Smooth muscle cell (in vitro differentiated cells): ENCODE measurements around the gene NAALADL2. TPM values are rescaled to one million over a fixed set of nuclear protein-coding genes. Genes with fewer than 3 reads are reported as not detected.

ENCODE experiments used
- DNase-seq: peaks from one replicate; lab custom pipeline; 2025; ENCODE audit not compliant: unreplicated experiment; lab: John Stamatoyannopoulos, UW
- H2AFZ ChIP-seq: fragments of 200-600 bp; sonication (generic); 2 replicates; pipeline ENCODE4 v1.6.0; 2016; ENCODE audit warnings: antibody characterized with exemption, low read depth, mild to moderate bottlenecking
- H3F3A ChIP-seq: fragments of 200-600 bp; sonication (generic); 2 replicates; pipeline ENCODE4 v1.6.0; 2017; ENCODE audit warnings: antibody characterized with exemption, low read depth
- H3K27ac ChIP-seq: fragments of 200-600 bp; sonication (generic); 2 replicates; pipeline ENCODE4 v1.5.1; 2016; ENCODE audit warnings: low read depth, mild to moderate bottlenecking
- H3K27me3 ChIP-seq: fragments of 200-600 bp; sonication (generic); 2 replicates; pipeline ENCODE4 v1.6.1; 2016; ENCODE audit warnings: low read depth, mild to moderate bottlenecking
- H3K36me3 ChIP-seq: fragments of 200-600 bp; sonication (generic); 2 replicates; pipeline ENCODE4 v1.5.1; 2016; ENCODE audit warnings: low read depth
- H3K4me1 ChIP-seq: fragments of 200-600 bp; sonication (generic); 2 replicates; pipeline ENCODE4 v1.5.1; 2016; ENCODE audit warnings: low read depth
- H3K4me2 ChIP-seq: fragments of 200-600 bp; sonication (generic); 2 replicates; pipeline ENCODE4 v1.6.0; 2016; ENCODE audit warnings: mild to moderate bottlenecking
- H3K4me3 ChIP-seq: fragments of 200-600 bp; sonication (generic); 2 replicates; pipeline ENCODE4 v1.5.1; 2016; ENCODE audit warnings: mild to moderate bottlenecking
- H3K79me2 ChIP-seq: fragments of 200-600 bp; sonication (generic); 2 replicates; pipeline ENCODE4 v1.6.0; 2016; ENCODE audit warnings: low read depth, mild to moderate bottlenecking
- H3K9ac ChIP-seq: fragments of 200-600 bp; sonication (generic); 2 replicates; pipeline ENCODE4 v1.6.0; 2016; ENCODE audit warnings: low read depth
- H3K9me3 ChIP-seq: fragments of 200-600 bp; sonication (generic); replicated peaks from 2 replicates; pipeline ENCODE4 v1.5.1; 2016; ENCODE audit warnings: low read depth
- H4K20me1 ChIP-seq: fragments of 200-600 bp; sonication (generic); 2 replicates; pipeline ENCODE4 v1.6.0; 2016; ENCODE audit warnings: low read depth
- CTCF ChIP-seq: fragments of 200-600 bp; sonication (generic); IDR thresholded peaks from 2 replicates; pipeline ENCODE4 v1.5.1; 2017; ENCODE audit warnings: borderline replicate concordance, mild to moderate bottlenecking, antibody characterized with exemption; ENCODE audit not compliant: insufficient read depth, poor library complexity, severe bottlenecking
- WGBS: methylation state at CpG from one replicate; pipeline ENCODE4 v1.1.7; 2016; ENCODE audit warnings: low lambda C conversion rate; 5-methylcytosine and 5-hydroxymethylcytosine counted together
- polyA plus RNA-seq: library from polyadenylated mRNA; unstranded; fragments of >200 nt; fragmentation: Nextera tagmentation; extraction: Ambion mirVana; gene quantifications from 2 replicates; pipeline ENCODE4 v1.2.1, GENCODE V29; 2016
- total RNA-seq: library from RNA; depleted of rRNA; stranded (reverse); fragments of >200 nt; gene quantifications from 2 replicates; pipeline ENCODE4 v1.2.3, GENCODE V29; 2014

NAALADL2 gene
- total and polyA plus RNA-seq, 2 experiments from 2014 or later = 2.5 to 13.8 TPM

GRCh38 chr3:175655351-175655750 lies 796.2 kb downstream of the NAALADL2 start:
- no peak for TF ChIP-seq CTCF
- Histone ChIP-seq H3K36me3 (no peaks in the 10 kb centered on the region), H3K9me3 (no peaks in the 10 kb centered on the region), H3K27ac (no peak overlapping the region), H2AFZ (no peak overlapping the region), H3K9ac (no peak overlapping the region), H3K4me2 (no peak overlapping the region), H3K79me2 (no peaks in the 10 kb centered on the region), H3F3A (no peaks in the 10 kb centered on the region), H3K4me3 (no peak overlapping the region), H4K20me1 (no peaks in the 10 kb centered on the region), H3K4me1 (peaks cover 5% of the 10 kb centered on the region), H3K27me3 (no peaks in the 10 kb centered on the region)
- no peak for DNase-seq
- WGBS = 73% methylated on average over 3 of the region's 3 CpGs

- H3K4me1 ChIP-seq = peaks cover 5% of the 10 kb centered on the region
- no peak overlapping the region for H2AFZ ChIP-seq
- H3K4me2 ChIP-seq = no peak overlapping the region
- H3K79me2 ChIP-seq = no peaks in the 10 kb centered on the region
- H3F3A ChIP-seq = no peaks in the 10 kb centered on the region
- no peaks in the 10 kb centered on the region for H3K9me3 ChIP-seq
- no peaks in the 10 kb centered on the region for H3K36me3 ChIP-seq
- no peaks in the 10 kb centered on the region for H3K27me3 ChIP-seq
- WGBS = 94% methylated on average over 1 of the region's 1 CpG
- no peak for DNase-seq
- no peak for TF ChIP-seq CTCF
- H3K4me3 ChIP-seq = no peak overlapping the region
- no peak overlapping the region for H3K9ac ChIP-seq
- H3K27ac ChIP-seq = no peak overlapping the region
- no peaks in the 10 kb centered on the region for H4K20me1 ChIP-seq
Measured at GRCh38 chr3:175656461-175656860, 797.3 kb downstream of the NAALADL2 start.

GRCh38 chr3:175659670-175660350 lies 800.7 kb downstream of the NAALADL2 start:
- H2AFZ ChIP-seq = no peak overlapping the region
- no peak overlapping the region for H3K27ac ChIP-seq
- no peak overlapping the region for H3K4me3 ChIP-seq
- WGBS = 89% methylated on average over 2 of the region's 2 CpGs
- H3F3A ChIP-seq = no peaks in the 10 kb centered on the region
- no peaks in the 10 kb centered on the region for H3K36me3 ChIP-seq
- H4K20me1 ChIP-seq = no peaks in the 10 kb centered on the region
- no peaks in the 10 kb centered on the region for H3K9me3 ChIP-seq
- H3K9ac ChIP-seq = no peak overlapping the region
- H3K27me3 ChIP-seq = no peaks in the 10 kb centered on the region
- no peak for DNase-seq
- H3K4me2 ChIP-seq = no peak overlapping the region
- H3K4me1 ChIP-seq = peaks cover 5% of the 10 kb centered on the region
- no peaks in the 10 kb centered on the region for H3K79me2 ChIP-seq
- TF ChIP-seq CTCF = no peak

- no peaks in the 10 kb centered on the region for H3K4me1 ChIP-seq
- no peak overlapping the region for H3K4me2 ChIP-seq
- no peak overlapping the region for H2AFZ ChIP-seq
- no peaks in the 10 kb centered on the region for H3K9me3 ChIP-seq
- H4K20me1 ChIP-seq = no peaks in the 10 kb centered on the region
- TF ChIP-seq CTCF = no peak
- no peaks in the 10 kb centered on the region for H3K27me3 ChIP-seq
- no peaks in the 10 kb centered on the region for H3K36me3 ChIP-seq
- DNase-seq = no peak
- no peak overlapping the region for H3K4me3 ChIP-seq
- no peaks in the 10 kb centered on the region for H3F3A ChIP-seq
- no peak overlapping the region for H3K27ac ChIP-seq
- H3K9ac ChIP-seq = no peak overlapping the region
- H3K79me2 ChIP-seq = no peaks in the 10 kb centered on the region
Measured at GRCh38 chr3:175662815-175663214, 803.7 kb downstream of the NAALADL2 start.
